Mesenchymal stem cell (in vitro differentiated cells and primary cell): ENCODE results near the gene MBP.

Source experiments
- DNase-seq: peaks from one replicate; pipeline ENCODE4 v3.0.0-alpha.2; 2013
- H2AFZ ChIP-seq: one replicate; pipeline ENCODE4 v1.6.1; 2013; ENCODE audit warnings: low read depth, mild to moderate bottlenecking, control low read depth, inconsistent platforms, low read length, moderate library complexity
- H2AK5ac ChIP-seq: 2 replicates; pipeline ENCODE4 v1.6.1; 2013; ENCODE audit warnings: low read length, moderate library complexity, mild to moderate bottlenecking, inconsistent platforms; ENCODE audit not compliant: severe bottlenecking
- H2BK120ac ChIP-seq: one replicate; pipeline ENCODE4 v1.6.1; 2013; ENCODE audit warnings: low read depth, mild to moderate bottlenecking, inconsistent platforms, low read length, moderate library complexity
- H2BK12ac ChIP-seq, 2 experiments: one replicate each; pipeline ENCODE4 v1.6.1; 2013; ENCODE audit warnings: inconsistent platforms in 2 of 2, low read length in 2 of 2, mild to moderate bottlenecking in 2 of 2, moderate library complexity in 2 of 2, control low read depth in 1 of 2
- H2BK15ac ChIP-seq: one replicate; pipeline ENCODE4 v1.6.1; 2013; ENCODE audit warnings: mild to moderate bottlenecking, low read depth, inconsistent platforms; ENCODE audit not compliant: poor library complexity, severe bottlenecking
- H2BK5ac ChIP-seq: 2 replicates; pipeline ENCODE4 v1.6.1; 2013; ENCODE audit warnings: low read depth, mild to moderate bottlenecking, low read length, control low read depth, inconsistent platforms; ENCODE audit not compliant: poor library complexity, severe bottlenecking
- H3K14ac ChIP-seq, 2 experiments: one replicate each; pipeline ENCODE4 v1.6.1; 2013; ENCODE audit warnings: inconsistent platforms in 2 of 2, low read length in 2 of 2, control low read depth in 1 of 2, mild to moderate bottlenecking in 1 of 2, moderate library complexity in 1 of 2
- H3K18ac ChIP-seq, 2 experiments: one replicate each; pipeline ENCODE4 v1.6.1; 2013; ENCODE audit warnings: inconsistent platforms in 2 of 2, low read length in 2 of 2, control low read depth in 1 of 2, low read depth in 1 of 2, mild to moderate bottlenecking in 1 of 2
- H3K23ac ChIP-seq, 2 experiments: one replicate each; pipeline ENCODE4 v1.6.1; 2013; ENCODE audit warnings: inconsistent platforms in 2 of 2, low read length in 2 of 2, mild to moderate bottlenecking in 2 of 2, moderate library complexity in 2 of 2, control low read depth in 1 of 2
- H3K27ac ChIP-seq: 2 replicates; pipeline ENCODE4 v1.5.1; 2013; ENCODE audit warnings: mild to moderate bottlenecking, moderate library complexity, low read length, control low read depth, inconsistent platforms; ENCODE audit not compliant: poor library complexity, severe bottlenecking
- H3K27me3 ChIP-seq, 2 experiments: 2 replicates each; pipeline versions ENCODE4 v1.6.1 to v1.7.0; 2013; ENCODE audit warnings: low read length in 2 of 2, mild to moderate bottlenecking in 2 of 2, moderate library complexity in 2 of 2, control low read depth in 1 of 2, inconsistent platforms in 1 of 2; ENCODE audit not compliant: control insufficient read depth in 1 of 2, insufficient read depth in 1 of 2
- H3K36me3 ChIP-seq, 2 experiments: 2 replicates each; pipeline versions ENCODE4 v1.6.1 to v1.7.0; 2013; ENCODE audit warnings: low read length in 2 of 2, control low read depth in 1 of 2, inconsistent platforms in 1 of 2, low read depth in 1 of 2, mild to moderate bottlenecking in 1 of 2; ENCODE audit not compliant: insufficient read depth in 2 of 2, control insufficient read depth in 1 of 2
- H3K4ac ChIP-seq, 2 experiments: one replicate each; pipeline ENCODE4 v1.6.1; 2013; ENCODE audit warnings: inconsistent platforms in 2 of 2, low read length in 2 of 2, mild to moderate bottlenecking in 2 of 2, moderate library complexity in 2 of 2, control low read depth in 1 of 2, low read depth in 1 of 2
- H3K4me1 ChIP-seq: 2 replicates; pipeline ENCODE4 v1.6.1; 2013; ENCODE audit warnings: low read depth, low read length, control low read depth; ENCODE audit not compliant: control insufficient read depth, insufficient read depth
- H3K4me2 ChIP-seq: 2 replicates; pipeline ENCODE4 v1.6.1; 2013; ENCODE audit warnings: low read length, mild to moderate bottlenecking, inconsistent platforms; ENCODE audit not compliant: poor library complexity, severe bottlenecking
- H3K4me3 ChIP-seq, 2 experiments: 2 replicates each; pipeline versions ENCODE4 v1.5.1 to v1.7.0; 2013; ENCODE audit warnings: low read length in 2 of 2, mild to moderate bottlenecking in 2 of 2, control low read depth in 1 of 2, low read depth in 1 of 2; ENCODE audit not compliant: insufficient read depth in 1 of 2
- H3K79me1 ChIP-seq: replicated peaks from 2 replicates; pipeline ENCODE4 v1.6.1; 2013; ENCODE audit warnings: mild to moderate bottlenecking, control low read depth, low read length, inconsistent platforms; ENCODE audit not compliant: poor library complexity, severe bottlenecking
- H3K9ac ChIP-seq: 2 replicates; pipeline ENCODE4 v1.7.0; 2013; ENCODE audit warnings: mild to moderate bottlenecking, low read length, moderate library complexity
- H3K9me3 ChIP-seq: 2 replicates; pipeline ENCODE4 v1.7.0; 2013; ENCODE audit warnings: mild to moderate bottlenecking, low read length; ENCODE audit not compliant: control insufficient read depth
- H4K8ac ChIP-seq: one replicate; pipeline ENCODE4 v1.6.1; 2013; ENCODE audit warnings: inconsistent platforms, mild to moderate bottlenecking, low read length, moderate library complexity
- H4K91ac ChIP-seq: one replicate; pipeline ENCODE4 v1.6.1; 2013; ENCODE audit warnings: mild to moderate bottlenecking, low read length, inconsistent platforms
- WGBS: methylation state at CpG from one replicate; pipeline ENCODE4 v1.1.7; 2013; ENCODE audit warnings: mixed read lengths; 5-methylcytosine and 5-hydroxymethylcytosine counted together

MBP gene

GRCh38 chr18:77151033-77151771 lies 18.6 kb upstream of the MBP start:
- Histone ChIP-seq H3K9ac (no peak overlapping the region), H3K4me3 (no peak overlapping the region), H3K14ac (no peak overlapping the region), H3K27ac (no peak overlapping the region), H4K91ac (no peak overlapping the region), H3K36me3 (no peaks in the 10 kb centered on the region), H3K18ac (no peak overlapping the region), H3K4me2 (no peak overlapping the region), H3K79me1 (no peaks in the 10 kb centered on the region), H2BK12ac (no peak overlapping the region), H4K8ac (no peak overlapping the region), H2BK15ac (no peak overlapping the region), H2AFZ (no peak overlapping the region), H3K4me1 (peaks cover 5% of the 10 kb centered on the region), H2BK5ac (no peak overlapping the region), H2AK5ac (no peak overlapping the region), H3K23ac (no peak overlapping the region), H3K27me3 (no peaks in the 10 kb centered on the region), H3K4ac (no peak overlapping the region), H3K9me3 (no peaks in the 10 kb centered on the region), H2BK120ac (no peak overlapping the region)
- 98% methylated on average over 8 of the region's 8 CpGs for WGBS
- DNase-seq: no peak

DNA sequence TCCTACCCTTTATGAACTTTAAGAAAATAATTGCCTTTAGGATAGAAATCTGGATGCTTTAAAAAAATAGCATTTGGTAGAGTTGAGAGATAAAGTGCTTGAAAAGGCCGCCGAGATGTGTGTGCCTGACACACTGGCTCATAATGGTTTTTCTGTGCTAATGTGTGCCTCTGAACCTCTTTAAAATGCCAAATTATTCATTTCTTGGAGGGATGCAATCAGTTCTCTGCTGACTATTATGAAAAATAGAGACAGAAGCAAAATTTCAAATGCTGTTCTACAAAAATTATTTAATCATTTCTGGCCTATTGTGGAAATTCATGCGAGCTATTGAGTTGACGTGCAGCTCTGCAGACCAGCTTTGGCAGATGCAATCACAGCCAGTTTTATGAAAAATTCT lies 18.0 kb upstream of the MBP start:
- no peak overlapping the region for H3K4me2 ChIP-seq
- no peak overlapping the region for H3K18ac ChIP-seq
- H3K27me3 ChIP-seq: no peaks in the 10 kb centered on the region
- peaks cover 5% of the 10 kb centered on the region for H3K4me1 ChIP-seq
- no peaks in the 10 kb centered on the region for H3K9me3 ChIP-seq
- no peak overlapping the region for H3K27ac ChIP-seq
- H4K91ac ChIP-seq: no peak overlapping the region
- WGBS: 96% methylated on average over 4 of the region's 4 CpGs
- DNase-seq: no peak
- no peak overlapping the region for H3K23ac ChIP-seq
- H3K36me3 ChIP-seq: no peaks in the 10 kb centered on the region
- H2BK15ac ChIP-seq: no peak overlapping the region
- no peaks in the 10 kb centered on the region for H3K79me1 ChIP-seq
- no peak overlapping the region for H2BK120ac ChIP-seq
- no peak overlapping the region for H3K4me3 ChIP-seq
- H4K8ac ChIP-seq: no peak overlapping the region
- no peak overlapping the region for H3K14ac ChIP-seq
- H3K4ac ChIP-seq: no peak overlapping the region
- H3K9ac ChIP-seq: no peak overlapping the region
- no peak overlapping the region for H2AK5ac ChIP-seq
- H2BK12ac ChIP-seq: no peak overlapping the region
- no peak overlapping the region for H2BK5ac ChIP-seq
- no peak overlapping the region for H2AFZ ChIP-seq

DNA sequence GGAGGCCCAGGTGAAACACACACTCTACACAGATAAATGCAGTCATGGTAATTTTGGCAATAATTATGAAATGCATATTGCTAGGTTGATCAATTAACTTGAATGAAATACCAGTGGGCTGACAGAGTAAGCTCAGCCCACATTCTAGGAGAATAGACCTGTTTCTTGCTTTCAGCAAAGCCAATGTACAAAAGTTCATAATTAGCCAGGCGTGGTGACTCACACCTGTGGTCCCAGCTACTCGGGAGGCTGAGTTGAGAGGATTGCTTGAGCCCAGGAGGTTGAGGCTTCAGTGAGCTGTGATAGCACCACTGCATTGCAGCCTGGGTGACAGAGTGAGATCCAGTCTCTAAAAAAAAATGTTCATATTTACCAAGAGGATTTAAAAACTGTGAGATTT lies 15.7 kb upstream of the MBP start:
- no peak overlapping the region for H2BK5ac ChIP-seq
- DNase-seq: no peak
- no peak overlapping the region for H3K4ac ChIP-seq
- H3K4me2 ChIP-seq: no peak overlapping the region
- H3K79me1 ChIP-seq: no peaks in the 10 kb centered on the region
- H3K9ac ChIP-seq: no peak overlapping the region
- WGBS: 58% methylated on average over 2 of the region's 2 CpGs
- no peak overlapping the region for H2BK120ac ChIP-seq
- H2BK12ac ChIP-seq: no peak overlapping the region
- H3K18ac ChIP-seq: no peak overlapping the region
- peaks cover 5% of the 10 kb centered on the region for H3K4me1 ChIP-seq
- H2AK5ac ChIP-seq: no peak overlapping the region
- H4K91ac ChIP-seq: no peak overlapping the region
- H3K27ac ChIP-seq: no peak overlapping the region
- no peak overlapping the region for H2AFZ ChIP-seq
- no peaks in the 10 kb centered on the region for H3K27me3 ChIP-seq
- peaks cover 7% of the 10 kb centered on the region for H3K9me3 ChIP-seq
- peak overlapping the region in 1 of 2 experiments; percentile 18 for H3K4me3 ChIP-seq
- H2BK15ac ChIP-seq: no peak overlapping the region
- H3K36me3 ChIP-seq: no peaks in the 10 kb centered on the region
- no peak overlapping the region for H3K14ac ChIP-seq
- H3K23ac ChIP-seq: no peak overlapping the region
- no peak overlapping the region for H4K8ac ChIP-seq

GRCh38 chr18:77147418-77147852 lies 14.9 kb upstream of the MBP start:
- Histone ChIP-seq H2BK15ac (no peak overlapping the region), H3K14ac (no peak overlapping the region), H3K4me2 (no peak overlapping the region), H2BK120ac (no peak overlapping the region), H3K27me3 (no peaks in the 10 kb centered on the region), H4K8ac (no peak overlapping the region), H2AK5ac (no peak overlapping the region), H2AFZ (no peak overlapping the region), H3K79me1 (no peaks in the 10 kb centered on the region), H3K27ac (no peak overlapping the region), H4K91ac (no peak overlapping the region), H3K9me3 (peaks cover 10% of the 10 kb centered on the region), H3K36me3 (no peaks in the 10 kb centered on the region), H2BK12ac (no peak overlapping the region), H2BK5ac (no peak overlapping the region), H3K4me1 (peaks cover 5% of the 10 kb centered on the region), H3K9ac (no peak overlapping the region), H3K18ac (peak overlapping the region in 1 of 2 experiments; percentile 35), H3K4me3 (peak overlapping the region in 1 of 2 experiments; percentile 21), H3K4ac (no peak overlapping the region), H3K23ac (no peak overlapping the region)
- WGBS: 92% methylated on average over 3 of the region's 3 CpGs
- peak; percentile 17 for DNase-seq
